HG03439 (cell line): ENCODE measurements around the gene NOL9.
"Not testable (repeated sequence)": the region's sequence is repeated elsewhere in the genome, so short reads cannot be mapped to it uniquely, and the experiment has no call there.

Experiments
- ATAC-seq: cut with Tn5 transposase; IDR thresholded peaks from one replicate; pipeline ENCODE4 v1.9.1; 2021; ENCODE audit warnings: mild to moderate bottlenecking, moderate library complexity; ENCODE audit not compliant: unreplicated experiment

Gene NOL9

DNA sequence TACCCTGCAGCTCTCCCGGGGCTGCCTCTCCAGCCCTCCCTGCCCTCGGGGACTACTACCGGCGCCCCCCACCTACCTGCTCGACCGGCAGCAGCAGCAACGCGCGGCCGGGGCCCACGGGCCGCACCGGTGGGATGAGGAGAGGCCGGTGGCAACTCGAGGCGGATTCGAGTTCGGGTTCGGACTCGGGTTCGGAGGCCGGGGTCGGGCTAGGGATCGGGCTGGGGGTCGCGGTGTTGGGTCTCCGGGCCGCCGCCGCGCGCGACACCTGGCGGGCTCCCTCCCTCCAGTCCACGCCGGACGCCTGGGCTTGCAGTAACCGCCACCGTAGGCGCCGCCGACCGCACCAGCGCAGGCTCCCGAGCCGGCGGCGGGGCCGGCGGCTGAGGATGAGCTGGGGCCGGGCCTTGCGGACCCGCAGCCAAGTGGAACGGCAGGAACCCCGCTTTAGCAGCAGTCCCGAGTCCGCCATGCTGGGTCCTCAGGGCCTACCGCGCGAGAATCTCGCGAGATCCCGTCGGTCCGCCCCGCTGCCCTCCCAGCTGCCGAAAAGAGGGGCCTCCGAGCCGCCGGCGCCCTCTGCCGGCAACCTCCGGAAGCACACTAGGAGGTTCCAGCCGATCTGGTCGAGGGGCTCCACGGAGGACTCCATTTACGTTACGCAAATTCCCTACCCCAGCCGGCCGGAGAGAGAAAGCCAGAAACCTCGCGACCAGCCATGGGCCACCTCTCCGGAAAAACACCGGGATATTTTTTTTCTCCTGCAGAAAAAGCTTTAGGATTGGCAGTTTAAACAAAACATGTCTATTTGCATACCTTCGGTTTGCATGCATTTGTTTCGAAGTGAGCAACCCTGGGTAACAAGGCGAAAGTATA is at the start of gene NOL9:
TSS of gene NOL9 (minus strand) at position 483 of the 876 bp plus-strand sequence. CDS start at position 472, 11 bp downstream.
- ATAC-seq, result peak; percentile 87

DNA sequence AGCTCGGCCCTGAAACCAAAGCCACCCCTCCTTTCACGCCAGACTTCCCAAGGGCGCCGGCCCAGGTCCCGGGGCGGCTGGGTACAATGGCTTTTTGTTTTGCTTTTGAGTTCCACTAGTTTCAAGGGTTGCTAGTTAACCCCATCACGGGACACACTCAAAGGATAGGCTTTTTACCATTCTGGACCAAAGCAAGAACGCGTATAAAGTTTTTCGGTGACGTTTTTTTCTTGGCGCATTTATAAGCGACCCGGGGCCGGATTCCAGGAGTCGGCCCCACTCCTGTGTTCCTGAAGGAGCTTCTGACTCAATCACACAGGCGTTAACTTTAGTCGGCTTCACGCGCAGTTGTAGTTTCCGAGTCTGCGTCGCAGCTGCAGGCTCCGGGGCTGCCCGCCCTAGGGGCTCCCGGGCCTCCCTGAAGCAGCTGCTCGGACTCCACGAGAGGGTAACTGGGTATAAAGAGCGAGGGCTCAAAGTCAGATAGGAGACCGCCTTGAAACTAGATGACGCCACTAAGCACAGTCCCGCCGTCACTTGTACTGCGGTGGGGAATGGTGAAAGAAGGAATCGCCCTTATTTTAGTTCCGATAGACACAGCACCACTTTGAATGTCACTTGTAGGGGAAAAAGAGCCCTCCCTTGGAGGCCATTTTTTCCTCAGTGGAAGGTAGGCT is 49.1 kb upstream of the NOL9 start:
- ATAC-seq, result peak; percentile 29

GRCh38 chr1:6602669-6603237 is 48.4 kb upstream of the NOL9 start, which contains the start of gene KLHL21:
KLHL21 (minus strand) TSS chr1:6602869; CDS start chr1:6602817, 52 bp downstream.
- ATAC-seq, result peak; percentile 52

- peak; percentile 5 for ATAC-seq
These were observed 47.8 kb upstream of the NOL9 start for GRCh38 chr1:6601923-6602668.

GRCh38 chr1:6601049-6601922 is 47.0 kb upstream of the NOL9 start:
- peak; percentile 40 for ATAC-seq

DNA sequence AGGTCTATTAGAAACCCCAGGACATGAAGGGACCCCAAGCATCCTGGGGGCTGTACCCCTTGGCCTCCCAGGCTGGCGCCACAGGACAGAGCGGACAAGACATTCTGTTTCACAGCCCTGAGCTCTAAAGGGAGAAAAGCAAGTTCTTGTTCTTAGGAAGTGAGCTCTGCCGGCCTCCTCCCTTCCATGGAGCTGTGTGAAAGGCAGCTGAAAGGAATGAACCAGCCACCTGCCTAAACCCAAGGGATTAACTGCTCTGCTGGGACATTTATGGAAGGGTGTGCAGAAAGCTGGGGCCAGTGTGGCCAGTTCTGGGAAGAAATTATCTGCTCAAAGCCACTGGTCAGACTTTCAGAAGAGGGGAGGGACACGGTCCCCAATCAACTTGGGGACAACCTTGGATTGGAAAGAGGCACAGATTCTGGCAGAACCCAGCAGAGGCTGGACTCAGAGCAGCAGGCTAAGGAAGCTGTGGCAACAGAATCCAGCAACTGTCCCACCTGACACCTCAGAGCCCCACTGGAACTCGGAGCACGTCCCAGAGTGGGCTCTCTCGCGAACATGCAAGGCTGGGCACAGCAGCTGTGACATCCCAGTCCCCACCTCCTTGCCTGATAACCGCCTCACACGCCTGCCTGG is 46.2 kb upstream of the NOL9 start:
- peak; percentile 1 for ATAC-seq

DNA sequence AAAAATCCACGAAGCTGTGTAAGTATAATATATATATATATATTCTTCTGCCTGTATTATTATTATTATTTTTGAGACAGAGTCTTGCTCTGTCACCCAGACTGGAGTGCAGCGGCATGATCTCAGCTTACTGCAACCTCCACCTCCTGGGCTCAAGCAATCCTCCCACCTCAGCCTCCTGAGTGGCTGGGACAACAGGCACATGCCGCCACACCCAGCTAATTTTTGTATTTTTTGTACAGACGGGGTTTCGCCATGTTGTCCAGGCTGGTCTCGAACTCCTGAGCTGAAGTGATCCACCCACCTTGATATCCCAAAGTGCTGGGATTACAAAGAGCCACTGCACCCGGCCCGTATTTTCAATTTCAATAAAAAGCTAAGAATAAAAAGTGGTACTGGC is 45.7 kb upstream of the NOL9 start:
- ATAC-seq, result not testable (repeated sequence)

DNA sequence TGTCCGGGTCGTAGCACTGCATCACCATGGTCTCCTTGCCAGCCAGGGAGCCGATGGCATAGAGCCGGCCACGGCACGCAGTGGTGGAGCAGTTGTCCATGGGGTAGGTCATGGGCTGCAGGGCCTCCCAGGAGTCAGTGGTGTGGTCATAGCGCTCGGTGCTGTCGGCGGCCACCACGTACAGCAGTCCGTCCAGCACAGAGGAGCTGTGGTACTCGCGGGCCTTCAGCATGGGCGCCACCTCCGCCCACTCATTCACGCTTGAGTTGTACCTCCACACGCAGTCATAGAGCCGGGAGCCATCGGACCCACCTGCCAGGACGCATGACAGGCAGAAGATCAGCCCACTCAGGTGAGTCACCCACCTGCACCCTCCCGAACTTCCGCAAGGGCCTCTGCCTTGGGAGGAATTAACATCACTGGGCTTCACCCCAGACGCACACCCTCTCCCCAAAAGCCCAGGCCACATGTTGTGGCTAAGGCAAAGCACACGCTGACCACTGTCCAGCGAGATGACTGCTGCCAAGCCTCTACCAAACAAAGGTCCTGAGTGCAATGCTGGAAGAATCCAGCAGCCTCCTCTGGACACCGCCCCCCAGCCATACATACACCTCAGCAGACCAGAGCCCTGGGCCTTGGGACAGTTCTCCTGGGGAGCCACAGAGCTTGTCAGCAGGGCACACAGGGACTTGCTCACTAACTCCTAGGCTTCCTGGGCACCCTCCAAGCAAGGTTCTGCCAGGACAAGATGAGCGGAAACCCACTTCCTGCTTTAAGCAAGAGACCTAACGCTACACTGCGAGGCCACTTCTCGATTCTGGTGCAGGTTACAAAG is 45.0 kb upstream of the NOL9 start:
- no peak for ATAC-seq

GRCh38 chr1:6597777-6598131 is 43.4 kb upstream of the NOL9 start:
- no peak for ATAC-seq

DNA sequence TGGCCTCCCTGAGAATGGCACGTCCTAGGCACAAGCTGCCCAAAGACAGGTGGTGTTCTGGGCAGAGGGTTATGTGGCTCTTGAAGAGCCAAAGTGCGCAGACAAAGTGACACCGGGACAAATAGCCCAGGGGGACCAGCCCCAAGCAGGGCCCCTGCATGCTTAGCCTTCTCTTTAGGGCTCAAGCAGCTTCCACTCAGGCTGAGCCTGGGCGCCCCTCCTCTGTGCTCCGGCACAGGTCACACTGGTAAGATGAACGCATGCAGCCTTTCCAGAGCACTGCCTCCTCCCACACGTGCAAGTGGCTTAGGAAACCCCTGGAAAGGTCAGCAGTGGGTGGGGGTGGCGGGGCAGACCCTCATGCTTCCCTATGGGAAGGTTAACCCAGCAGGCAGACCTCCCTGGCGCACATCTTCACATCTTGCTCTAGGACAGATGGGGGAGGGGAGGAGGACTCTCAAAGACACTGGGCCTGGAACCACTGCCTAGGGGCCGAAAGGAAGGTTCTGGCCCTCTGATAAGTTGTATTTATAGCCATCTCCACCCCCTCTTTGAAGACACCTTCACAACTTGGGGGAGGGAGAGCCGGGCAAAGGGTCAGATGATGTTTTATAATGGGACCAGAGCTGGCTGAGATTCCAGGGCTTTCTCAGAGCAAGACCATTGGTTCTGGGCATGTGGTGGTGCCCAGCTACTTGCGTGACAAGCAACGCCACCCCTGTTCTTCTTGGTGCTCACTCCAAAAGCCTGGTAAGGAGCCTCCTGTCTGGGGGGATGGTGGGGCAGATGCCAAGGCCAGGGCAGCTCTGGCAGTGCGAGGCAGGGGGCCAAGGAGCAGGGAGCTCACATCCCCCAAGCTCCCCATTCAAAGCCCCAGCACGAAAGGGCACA is 42.8 kb upstream of the NOL9 start:
- no peak for ATAC-seq

DNA sequence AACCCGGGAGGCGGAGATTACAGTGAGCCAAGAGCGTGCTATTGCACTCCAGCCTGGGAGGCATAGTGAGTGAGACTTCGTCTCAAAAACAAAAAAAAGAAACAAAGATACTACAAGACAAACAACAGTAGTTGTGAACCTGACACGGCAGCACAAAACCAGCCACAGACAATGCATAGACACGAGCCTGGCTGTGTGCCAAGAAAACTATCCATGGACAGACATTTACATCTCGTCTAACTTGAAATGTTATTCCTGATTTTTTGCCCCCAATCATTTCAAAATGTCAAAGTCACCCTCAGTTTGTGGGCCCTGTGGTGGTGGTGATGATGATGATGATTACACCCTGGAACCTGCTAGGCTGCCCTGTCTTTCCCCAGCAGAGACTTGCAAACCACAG is 42.0 kb upstream of the NOL9 start:
- no peak for ATAC-seq

- ATAC-seq, result no peak
These were observed 40.8 kb upstream of the NOL9 start for GRCh38 chr1:6594977-6595740.

DNA sequence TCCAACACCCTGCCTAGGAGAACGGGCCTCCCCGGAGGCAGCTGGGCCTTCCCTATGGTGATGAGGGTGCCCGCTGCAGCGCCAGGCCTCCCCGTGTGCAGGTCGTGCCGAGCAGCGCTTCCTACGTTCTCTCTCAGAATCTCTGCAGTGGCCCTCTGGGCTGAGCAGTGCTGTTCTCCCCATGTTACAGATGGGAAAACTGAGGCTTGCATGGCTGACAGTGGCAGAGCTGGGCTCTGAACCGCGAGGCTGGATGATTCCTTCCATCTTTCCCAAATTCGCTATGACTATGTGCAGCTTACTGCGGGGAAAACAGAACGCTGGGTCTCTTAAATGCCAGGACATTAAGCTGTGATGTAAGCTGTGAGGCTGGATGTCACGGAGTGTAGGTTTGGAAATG is 39.5 kb upstream of the NOL9 start:
- no peak for ATAC-seq

- no peak for ATAC-seq
These were observed 38.7 kb upstream of the NOL9 start for GRCh38 chr1:6592865-6593593.

DNA sequence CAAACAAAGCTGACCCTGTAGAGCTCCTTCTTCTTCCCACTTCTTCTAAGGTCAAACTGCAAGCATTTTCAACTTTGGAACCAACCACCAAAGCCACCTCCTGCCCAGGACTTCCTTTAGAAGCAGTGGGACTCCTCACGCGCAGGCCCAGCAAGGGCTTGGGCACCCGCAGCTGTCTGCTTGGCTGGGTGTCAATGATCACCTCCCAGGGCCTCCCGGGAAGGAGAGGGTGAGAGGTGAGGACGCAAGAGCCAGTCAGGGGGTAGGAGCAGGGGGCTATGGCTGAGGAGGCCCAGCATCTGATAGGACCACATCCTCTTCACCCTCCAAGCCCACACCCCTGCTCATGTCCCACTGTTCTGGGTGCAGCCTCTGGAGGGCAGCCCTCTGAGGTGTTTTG is 38.1 kb upstream of the NOL9 start:
- no peak for ATAC-seq

DNA sequence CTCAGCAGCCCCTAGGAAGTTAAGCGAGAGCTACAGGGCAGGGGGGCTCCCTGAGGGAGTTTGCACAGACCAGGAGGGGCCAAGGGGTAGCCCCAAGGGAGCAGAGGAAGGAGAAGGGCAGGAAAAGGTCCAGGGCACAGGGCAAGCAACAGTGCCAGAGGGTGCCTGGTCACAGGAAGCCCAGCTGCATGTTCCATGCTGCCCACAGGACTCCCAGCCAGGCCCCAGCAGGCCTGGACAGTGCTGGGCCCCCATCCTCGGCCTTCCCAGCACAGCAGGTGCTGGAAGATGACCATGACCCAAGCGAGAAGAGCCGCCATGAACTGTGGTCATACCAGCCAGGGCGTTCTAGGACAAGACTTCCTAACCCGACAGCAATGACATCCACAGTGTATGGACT is 37.3 kb upstream of the NOL9 start:
- ATAC-seq, result no peak
